SK-N-MC (cell line): Measurements from ENCODE around the gene L3MBTL3.

Experiments
- EZH2 ChIP-seq: fragments of 200-600 bp; sonication (generic); IDR thresholded peaks from one replicate; pipeline ENCODE4 v1.6.1; 2017; ENCODE audit warnings: antibody characterized with exemption
- POLR2AphosphoS5 ChIP-seq: IDR thresholded peaks from 2 replicates; pipeline ENCODE4 v1.6.1; 2012; ENCODE audit warnings: mild to moderate bottlenecking, low read depth, low read length, borderline replicate concordance

DNA sequence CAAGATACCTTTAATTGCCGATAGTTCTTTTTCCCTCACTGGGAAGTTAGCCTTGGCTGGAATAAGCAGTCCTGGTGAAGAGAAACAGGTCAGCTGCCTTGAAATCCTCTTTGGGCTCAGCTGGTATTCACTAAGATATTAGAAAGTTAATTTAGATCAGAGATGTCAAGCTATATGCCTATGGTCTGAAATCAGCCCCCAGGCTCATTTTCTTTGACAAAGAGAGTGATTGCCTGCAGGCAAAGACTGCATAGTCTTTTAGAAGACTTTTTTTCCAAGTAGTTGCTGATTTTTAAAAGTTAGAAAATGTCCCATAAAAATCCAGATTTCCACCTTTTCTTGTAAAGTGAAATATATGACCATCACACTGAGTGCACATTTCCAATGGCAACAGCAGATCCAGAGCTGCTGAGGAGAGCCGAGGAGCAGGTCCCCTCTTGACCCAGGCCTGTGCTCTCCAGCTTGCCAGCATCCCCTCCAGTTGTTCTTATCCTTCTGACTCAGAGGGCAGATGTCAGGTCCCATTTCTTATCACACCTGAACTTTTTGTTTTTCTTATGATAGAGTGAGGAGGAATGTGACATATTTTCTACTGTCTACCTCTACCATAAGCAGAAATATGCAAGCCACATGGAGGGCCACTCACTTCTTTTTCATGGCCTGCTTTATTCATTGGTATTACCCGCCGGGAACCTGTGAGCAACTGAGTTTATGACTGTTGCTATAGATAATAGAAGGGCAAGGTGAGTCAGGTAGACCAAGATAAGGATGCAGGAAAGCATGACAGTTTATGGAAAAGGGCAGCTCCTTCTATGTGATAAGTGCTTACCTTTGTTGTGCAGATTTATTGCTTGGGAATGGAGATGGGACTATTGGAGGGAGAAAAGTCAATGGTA lies 17.6 kb upstream of the L3MBTL3 start:
- TF ChIP-seq POLR2AphosphoS5 (no peak), EZH2 (no peak)
